Measurements from ENCODE around the gene FLAD1.

The FLAD1 gene

DNA sequence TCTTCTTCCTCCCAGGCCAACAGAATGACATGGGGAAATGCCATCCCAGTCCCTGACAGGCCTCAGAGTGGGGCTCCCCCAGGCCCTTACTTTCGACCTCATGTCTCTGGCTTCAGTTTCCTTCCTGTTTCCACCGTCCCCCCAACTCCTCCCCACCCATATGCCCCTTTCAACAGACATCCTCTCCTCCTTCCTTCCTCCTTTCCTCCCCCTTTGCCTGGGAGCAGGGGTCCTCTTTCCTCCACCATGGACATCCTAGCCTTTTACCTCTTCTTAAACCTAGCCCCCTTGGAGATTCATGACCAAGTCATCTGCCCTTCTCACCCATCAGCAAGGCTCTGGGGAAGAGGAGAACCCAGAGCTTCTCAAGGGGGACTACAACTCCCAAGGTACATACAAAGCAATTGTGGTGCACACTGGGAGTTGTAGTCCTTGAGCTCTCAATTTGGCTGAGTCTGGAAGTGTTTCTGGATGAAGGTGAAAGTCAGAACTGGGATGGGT, 23.5 kb downstream of the FLAD1 start:
- POLR2A ChIA-PET = interaction anchor here (1.4 to 2.4 kb wide), 2 partner anchors 8 to 11 kb away, joined by 4 to 9 read pairs; no protein-coding TSS in a partner anchor
- peak; percentile 59 for DNase-seq (ENCODE audit: extremely low spot score)
- no peak for TF ChIP-seq NFRKB (IDR thresholded peaks at IDR 0.05)
- no peak for TF ChIP-seq FOXA1 (IDR thresholded peaks at IDR 0.05)
- no peak for TF ChIP-seq TARDBP (IDR thresholded peaks at IDR 0.05)
- no peak for TF ChIP-seq FOXK2 (IDR thresholded peaks at IDR 0.05)
- no peak for TF ChIP-seq BHLHE40 (IDR thresholded peaks at IDR 0.05; ENCODE audit: borderline replicate concordance)
- TF ChIP-seq SP1 (IDR thresholded peaks at IDR 0.05) = no peak
- TF ChIP-seq SUZ12 (IDR thresholded peaks at IDR 0.05) = no peak
- no peak for TF ChIP-seq LEF1 (IDR thresholded peaks at IDR 0.05; ENCODE audit: borderline replicate concordance)
- TF ChIP-seq ARNT (IDR thresholded peaks at IDR 0.05) = no peak
- TF ChIP-seq FOXM1 (IDR thresholded peaks at IDR 0.05; ENCODE audit: borderline replicate concordance) = no peak
- TF ChIP-seq HDGF (IDR thresholded peaks at IDR 0.05; ENCODE audit: borderline replicate concordance) = no peak
- TF ChIP-seq PKNOX1 (IDR thresholded peaks at IDR 0.05) = no peak
- TF ChIP-seq ELF4 (IDR thresholded peaks at IDR 0.05) = no peak
- TF ChIP-seq ZNF384 (IDR thresholded peaks at IDR 0.05) = no peak
- TF ChIP-seq CTBP1 (IDR thresholded peaks at IDR 0.05; ENCODE audit: borderline replicate concordance) = no peak
- CTCF ChIA-PET = interaction anchor here (0.7 kb wide), 1 partner anchor 846 kb away, joined by 4 read pairs; no protein-coding TSS in a partner anchor

DNA sequence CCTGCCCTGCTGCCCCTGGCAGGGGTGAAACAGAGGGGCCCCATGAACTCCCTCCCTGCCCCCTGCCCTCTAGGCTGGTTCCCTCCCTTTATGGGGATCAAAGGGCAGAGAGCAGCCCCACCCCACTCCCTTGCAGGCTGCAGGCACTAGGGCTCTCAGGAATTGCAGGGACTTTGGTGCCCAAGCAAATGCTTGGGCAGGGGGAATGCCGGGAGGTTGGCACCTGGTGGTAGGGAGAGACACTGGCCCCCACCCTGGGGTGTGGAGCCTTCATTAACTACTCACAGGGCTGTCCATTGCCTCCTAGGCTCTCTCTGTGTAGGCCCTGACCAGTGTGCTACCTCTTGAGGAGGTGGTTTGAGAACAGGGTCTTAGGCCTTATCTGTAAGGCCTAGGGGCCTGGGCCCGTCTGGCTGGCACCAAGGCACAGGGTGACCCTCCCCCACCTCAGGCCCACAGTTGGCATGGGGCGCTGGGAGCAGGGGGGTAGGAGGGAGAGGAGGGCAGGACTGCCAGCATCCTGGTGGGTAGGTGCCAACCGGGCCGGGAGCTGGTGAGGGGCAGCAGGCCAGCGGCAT, 24.2 kb downstream of the FLAD1 start:
- POLR2A ChIA-PET = interaction anchor here (1.2 to 2.4 kb wide), 4 partner anchors 8 to 46 kb away, joined by 3 to 9 read pairs (median 4); no protein-coding TSS in a partner anchor
- no peak for DNase-seq (ENCODE audit: extremely low spot score)
- TF ChIP-seq SUZ12 (IDR thresholded peaks at IDR 0.05) = no peak
- TF ChIP-seq CTBP1 (IDR thresholded peaks at IDR 0.05; ENCODE audit: borderline replicate concordance) = no peak
- no peak for TF ChIP-seq FOXM1 (IDR thresholded peaks at IDR 0.05; ENCODE audit: borderline replicate concordance)
- no peak for TF ChIP-seq LEF1 (IDR thresholded peaks at IDR 0.05; ENCODE audit: borderline replicate concordance)
- TF ChIP-seq BHLHE40 (IDR thresholded peaks at IDR 0.05; ENCODE audit: borderline replicate concordance) = no peak
- TF ChIP-seq HDGF (IDR thresholded peaks at IDR 0.05; ENCODE audit: borderline replicate concordance) = no peak
- no peak for TF ChIP-seq FOXA1 (IDR thresholded peaks at IDR 0.05)
- TF ChIP-seq TARDBP (IDR thresholded peaks at IDR 0.05) = no peak
- no peak for TF ChIP-seq ARNT (IDR thresholded peaks at IDR 0.05)
- CTCF ChIA-PET = interaction anchor here (0.7 kb wide), 1 partner anchor 847 kb away, joined by 4 read pairs; no protein-coding TSS in a partner anchor

DNA sequence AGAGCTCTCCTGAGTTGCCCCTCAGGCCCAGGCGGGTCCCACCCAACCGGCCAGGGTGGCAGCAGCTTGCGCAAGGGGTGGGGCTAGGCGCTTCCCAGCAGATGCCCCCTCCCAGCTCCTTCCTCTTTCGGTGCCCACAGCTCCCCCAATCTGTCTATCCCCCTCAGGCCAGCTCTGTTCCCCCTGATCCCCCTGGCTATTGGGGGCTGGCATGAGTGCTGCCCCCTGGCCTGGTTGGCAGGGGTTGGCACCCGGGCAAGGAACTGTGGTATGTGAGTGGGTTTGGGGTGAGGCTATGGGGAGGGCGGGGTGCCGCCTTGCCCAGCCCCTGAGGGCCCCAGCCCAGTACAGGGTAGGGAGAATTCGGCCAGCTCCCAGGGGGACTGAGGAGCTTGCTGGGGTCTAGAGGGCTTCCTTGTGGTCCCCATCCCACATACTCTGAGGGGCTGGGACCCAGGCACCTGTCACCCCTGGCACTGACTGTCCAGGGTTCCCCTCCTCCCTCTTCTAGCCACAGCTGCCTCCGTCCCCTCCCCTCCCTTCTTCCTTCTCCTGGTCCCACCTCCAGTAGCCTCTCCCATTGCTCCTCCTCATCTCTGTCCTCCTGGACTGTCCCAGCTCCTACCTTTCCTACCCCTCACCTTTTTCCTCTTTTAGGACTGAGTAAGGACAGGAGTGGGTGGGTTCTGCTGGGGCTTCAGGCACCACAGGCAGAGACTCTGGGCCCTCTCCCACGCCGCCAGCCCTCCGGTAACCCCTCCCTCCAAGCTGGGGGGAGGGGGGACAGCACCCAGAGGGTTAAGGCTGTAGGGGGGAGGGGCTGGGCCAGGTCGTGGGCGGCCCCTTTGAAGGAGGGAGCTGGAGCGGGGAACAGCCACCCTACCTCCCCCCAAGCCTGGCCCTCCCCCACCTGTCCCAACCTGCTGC, 25.1 kb downstream of the FLAD1 start:
- TF ChIP-seq FOXA1 (IDR thresholded peaks at IDR 0.05) (no peak), FOXK2 (IDR thresholded peaks at IDR 0.05) (no peak)
- no peak for DNase-seq (ENCODE audit: extremely low spot score)
- CTCF ChIA-PET = interaction anchor here (0.7 kb wide), 1 partner anchor 9 kb away, joined by 5 read pairs; no protein-coding TSS in a partner anchor
- POLR2A ChIA-PET = interaction anchor here (0.6 to 2.4 kb wide), 5 partner anchors 9 to 47 kb away, joined by 3 to 9 read pairs (median 3); partner anchors contain the start of gene FLAD1

DNA sequence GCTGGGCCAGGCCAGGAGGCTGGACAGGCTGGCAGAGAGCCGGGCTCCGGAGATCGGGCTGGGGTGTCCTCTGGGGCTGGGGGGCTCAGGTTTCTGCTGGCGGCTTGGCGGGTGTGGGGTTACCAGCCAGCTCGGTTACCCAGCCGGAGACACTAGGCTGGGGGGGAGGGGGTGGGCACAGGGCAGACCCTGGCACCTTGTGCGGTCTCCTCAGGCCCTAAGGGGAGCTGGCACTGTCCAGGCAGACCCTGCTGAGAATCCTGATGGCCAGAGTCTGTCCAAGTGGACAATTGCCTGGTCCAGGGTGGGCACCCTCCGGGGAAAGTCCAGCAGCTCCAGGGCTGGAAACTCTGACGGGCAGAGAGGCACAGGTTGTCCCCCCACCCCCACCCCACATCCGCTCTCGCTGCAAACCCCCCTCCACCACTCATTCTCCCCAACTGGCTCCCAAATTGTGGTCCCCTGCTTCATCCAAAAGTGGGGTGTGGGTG, 26.1 kb downstream of the FLAD1 start:
- TF ChIP-seq ZNF384 (IDR thresholded peaks at IDR 0.05) = no peak
- no peak for TF ChIP-seq TARDBP (IDR thresholded peaks at IDR 0.05)
- no peak for TF ChIP-seq CTBP1 (IDR thresholded peaks at IDR 0.05; ENCODE audit: borderline replicate concordance)
- no peak for TF ChIP-seq NFRKB (IDR thresholded peaks at IDR 0.05)
- no peak for TF ChIP-seq ELF4 (IDR thresholded peaks at IDR 0.05)
- TF ChIP-seq SP1 (IDR thresholded peaks at IDR 0.05) = no peak
- ChIA-PET CTCF (no interaction called here), POLR2A (interaction anchor here (0.6 kb wide), 1 partner anchor 8 kb away, joined by 3 read pairs; no protein-coding TSS in a partner anchor)
- DNase-seq (ENCODE audit: extremely low spot score) = no peak

DNA sequence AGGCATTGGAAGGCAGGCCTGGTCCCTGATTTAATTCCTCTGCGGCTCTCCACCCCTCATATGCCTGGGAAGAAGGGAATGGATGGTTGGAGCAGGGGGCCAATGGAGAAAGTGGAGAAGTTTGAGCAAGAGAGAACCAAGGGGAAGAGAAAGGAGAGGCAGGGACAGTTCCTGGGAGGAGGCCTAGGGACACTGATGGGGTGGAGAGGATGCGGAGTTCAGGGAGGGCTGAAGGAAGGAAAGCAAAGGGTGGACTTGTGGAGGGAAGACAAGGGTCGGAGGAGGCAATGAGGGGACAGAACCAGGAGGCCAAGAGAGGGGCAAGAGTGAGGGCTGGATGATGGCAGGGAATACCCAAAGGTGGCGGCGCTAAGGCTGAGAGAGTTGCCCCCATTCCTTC, 26.6 kb downstream of the FLAD1 start:
- no peak for DNase-seq (ENCODE audit: extremely low spot score)
- no peak for TF ChIP-seq NFRKB (IDR thresholded peaks at IDR 0.05)
- TF ChIP-seq ZNF384 (IDR thresholded peaks at IDR 0.05) = no peak
- TF ChIP-seq PKNOX1 (IDR thresholded peaks at IDR 0.05) = no peak
- TF ChIP-seq FOXA1 (IDR thresholded peaks at IDR 0.05) = no peak
- TF ChIP-seq ARNT (IDR thresholded peaks at IDR 0.05) = no peak
- TF ChIP-seq CTBP1 (IDR thresholded peaks at IDR 0.05; ENCODE audit: borderline replicate concordance) = no peak
- TF ChIP-seq LEF1 (IDR thresholded peaks at IDR 0.05; ENCODE audit: borderline replicate concordance) = no peak
- TF ChIP-seq HDGF (IDR thresholded peaks at IDR 0.05; ENCODE audit: borderline replicate concordance) = no peak
- TF ChIP-seq FOXM1 (IDR thresholded peaks at IDR 0.05; ENCODE audit: borderline replicate concordance) = no peak
- no peak for TF ChIP-seq BHLHE40 (IDR thresholded peaks at IDR 0.05; ENCODE audit: borderline replicate concordance)
- no peak for TF ChIP-seq TARDBP (IDR thresholded peaks at IDR 0.05)
- TF ChIP-seq L3MBTL2 (conservative IDR thresholded peaks at IDR 0.05) = no peak
- TF ChIP-seq FOXK2 (IDR thresholded peaks at IDR 0.05) = no peak
- ChIA-PET CTCF (no interaction called here), POLR2A (no interaction called here)

Measured in HEK293T (cell line).